Measurements from ENCODE around the gene HDDC3. TPM values are rescaled to one million over a fixed set of nuclear protein-coding genes. Genes with fewer than 3 reads are reported as not detected.
A peak's percentile ranks its signal among the peaks of the same experiment; 100 is the strongest.
"Not testable (repeated sequence)": the region's sequence is repeated elsewhere in the genome, so short reads cannot be mapped to it uniquely, and the experiment has no call there.

The HDDC3 gene
- total RNA-seq, 1 donor from 2014 or later: 9.4 TPM

DNA sequence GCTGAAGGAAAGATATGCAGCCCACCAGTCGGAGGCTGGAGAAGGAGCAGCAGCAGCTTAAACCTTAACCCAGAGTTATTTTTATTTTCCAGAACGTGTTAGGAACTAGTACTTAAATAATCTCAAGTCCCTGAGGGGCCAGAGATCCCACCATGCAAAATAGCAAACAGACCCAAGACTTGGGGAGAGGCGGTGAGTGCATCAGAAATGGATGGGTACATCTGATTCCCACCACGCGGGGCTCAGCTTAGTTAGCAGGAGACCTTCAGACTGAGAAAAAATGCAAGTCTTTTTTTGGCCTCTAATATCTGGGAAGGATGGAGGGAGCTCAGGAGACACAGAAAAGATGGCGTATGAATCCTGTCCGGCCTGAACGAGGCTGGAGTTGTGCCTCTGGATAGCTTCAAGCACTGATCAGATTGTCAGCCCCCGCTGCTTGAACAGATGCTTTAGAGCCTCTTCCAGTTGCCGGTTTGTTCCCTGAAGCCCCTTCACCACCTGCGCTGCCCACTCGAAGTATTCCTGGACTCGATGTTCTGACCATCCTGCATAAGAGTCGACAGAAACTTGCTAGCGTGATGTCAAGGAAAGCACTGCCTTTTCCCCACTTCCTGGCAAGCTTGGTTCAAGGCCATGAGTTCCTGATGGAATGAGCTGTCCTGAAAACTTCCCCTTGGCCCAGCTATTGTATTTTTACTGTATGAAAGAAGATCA, 1.3 kb downstream of the HDDC3 start:
- DNase-seq: no peak

DNA sequence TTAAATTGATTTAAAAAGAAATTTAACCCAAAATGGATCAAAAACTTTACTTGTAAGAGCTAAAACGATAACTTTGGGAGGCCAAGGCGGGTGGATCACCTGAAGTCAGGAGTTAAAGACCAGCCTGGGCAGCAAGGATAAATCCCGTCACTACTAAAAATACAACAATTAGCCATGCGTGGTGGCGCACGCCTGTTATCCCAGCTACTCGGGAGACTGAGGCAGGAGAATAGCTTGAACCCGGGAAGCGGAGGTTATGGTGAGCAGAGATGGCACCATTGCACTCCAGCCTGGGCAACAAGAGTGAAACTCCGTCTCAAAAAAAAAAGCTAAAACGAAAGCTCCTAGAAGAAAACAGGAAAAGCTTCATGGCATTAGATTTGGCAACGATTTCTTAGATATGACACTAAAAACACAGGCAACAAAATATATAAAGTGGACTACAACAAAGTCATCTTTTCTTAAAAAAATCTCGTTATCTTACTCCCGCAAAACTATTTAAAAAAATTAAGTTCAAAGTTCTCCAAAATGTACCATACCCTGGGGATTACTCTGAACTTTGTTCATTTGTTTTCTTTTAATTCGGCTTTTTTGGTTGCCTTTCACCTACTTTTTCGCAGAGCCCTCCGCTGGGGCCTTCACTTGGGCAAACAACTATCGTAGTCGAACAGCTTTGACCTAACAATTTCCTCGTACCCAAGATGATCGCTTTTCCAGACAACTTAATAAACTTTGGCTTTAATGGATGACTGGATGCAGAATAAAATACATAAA, 2.9 kb downstream of the HDDC3 start:
- DNase-seq: no peak

DNA sequence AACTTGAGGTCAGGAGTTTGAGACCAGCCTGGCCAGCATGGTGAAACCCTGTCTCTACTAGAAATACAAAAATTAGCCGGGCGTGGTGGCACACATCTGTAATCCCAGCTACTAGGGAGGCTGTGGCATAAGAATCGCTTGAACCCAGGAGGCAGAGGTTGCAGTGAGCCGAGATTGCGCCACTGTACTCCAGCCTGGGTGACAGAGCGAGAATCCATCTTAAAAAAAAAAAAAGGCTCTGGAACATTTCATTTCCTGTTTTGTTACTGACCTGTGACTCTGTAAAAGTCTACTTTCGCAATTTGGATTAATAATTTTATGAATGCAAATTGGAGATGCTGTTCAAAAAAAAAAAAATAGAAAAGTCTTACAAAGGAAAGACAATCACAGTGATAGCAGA, 4.2 kb downstream of the HDDC3 start:
- not testable (repeated sequence) for DNase-seq

DNA sequence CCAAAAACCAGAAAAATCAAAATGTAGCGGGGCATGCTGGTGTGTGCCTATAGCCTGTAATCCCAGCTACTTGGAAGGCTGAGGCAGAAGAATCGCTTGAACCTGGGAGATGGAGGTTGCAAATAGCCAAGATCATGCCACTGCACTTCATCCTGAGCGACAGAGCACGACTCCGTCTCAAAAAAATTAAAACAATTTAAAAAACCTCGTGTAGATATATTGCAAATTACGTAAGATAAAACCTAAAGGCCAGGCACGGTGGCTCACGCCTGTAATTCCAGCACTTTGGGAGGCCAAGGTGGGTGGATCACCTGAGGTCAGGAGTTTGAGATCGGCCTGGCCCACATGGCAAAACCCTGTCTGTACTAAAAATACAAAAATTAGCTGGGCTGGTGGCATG, 5.6 kb downstream of the HDDC3 start:
- DNase-seq: not testable (repeated sequence)

- no peak for DNase-seq
Observed at GRCh38 chr15:90924375-90924774, 8.0 kb downstream of the HDDC3 start.

- not testable (repeated sequence) for DNase-seq
Observed at GRCh38 chr15:90922712-90923322, 9.5 kb downstream of the HDDC3 start.

DNA sequence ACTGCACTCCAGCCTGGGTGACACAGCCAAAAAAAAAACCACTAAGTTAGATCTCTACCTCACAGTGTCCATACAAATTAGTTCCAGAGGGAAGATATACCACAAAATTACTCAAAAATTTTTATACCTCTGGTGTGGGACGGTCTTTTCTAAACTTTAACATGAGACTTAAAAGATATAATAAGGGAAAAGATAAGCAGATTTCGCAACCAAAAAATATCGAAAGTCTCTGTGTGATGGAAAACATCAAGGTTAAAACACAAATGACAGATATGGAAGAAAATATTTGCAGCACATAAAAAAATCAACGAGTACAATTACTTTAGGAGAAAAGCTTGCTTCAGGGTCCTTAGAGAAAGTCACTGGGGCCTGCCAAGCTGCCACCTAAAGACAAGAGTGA, 10.5 kb downstream of the HDDC3 start:
- no peak for DNase-seq

- DNase-seq: no peak
Observed at GRCh38 chr15:90918835-90919234, 13.5 kb downstream of the HDDC3 start.

GRCh38 chr15:90918034-90918788, 14.1 kb downstream of the HDDC3 start:
- no peak for DNase-seq

GRCh38 chr15:90917569-90917968, 14.8 kb downstream of the HDDC3 start:
- no peak for DNase-seq

DNA sequence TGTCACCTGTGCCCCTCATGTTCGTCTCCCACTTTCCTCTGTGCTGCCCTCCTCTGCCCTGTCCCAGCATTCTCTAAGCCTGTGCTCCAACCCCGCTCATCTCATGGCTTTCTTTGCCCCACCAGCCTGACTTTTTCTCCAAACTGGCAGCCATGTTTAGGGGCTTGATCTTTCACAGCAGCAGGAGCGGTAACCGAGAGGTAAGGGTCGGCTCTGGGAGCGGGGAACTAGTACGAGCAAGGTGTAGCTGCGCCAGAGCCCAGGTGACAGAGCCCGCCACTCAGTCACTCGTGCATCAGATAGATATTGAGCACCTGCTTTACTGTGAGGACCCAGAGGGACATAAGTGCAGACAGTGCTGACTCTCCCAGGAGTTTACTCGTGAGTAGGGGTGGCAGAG, 15.9 kb downstream of the HDDC3 start:
- no peak for DNase-seq

- no peak for DNase-seq
Observed at GRCh38 chr15:90915808-90916440, 16.4 kb downstream of the HDDC3 start.

DNA sequence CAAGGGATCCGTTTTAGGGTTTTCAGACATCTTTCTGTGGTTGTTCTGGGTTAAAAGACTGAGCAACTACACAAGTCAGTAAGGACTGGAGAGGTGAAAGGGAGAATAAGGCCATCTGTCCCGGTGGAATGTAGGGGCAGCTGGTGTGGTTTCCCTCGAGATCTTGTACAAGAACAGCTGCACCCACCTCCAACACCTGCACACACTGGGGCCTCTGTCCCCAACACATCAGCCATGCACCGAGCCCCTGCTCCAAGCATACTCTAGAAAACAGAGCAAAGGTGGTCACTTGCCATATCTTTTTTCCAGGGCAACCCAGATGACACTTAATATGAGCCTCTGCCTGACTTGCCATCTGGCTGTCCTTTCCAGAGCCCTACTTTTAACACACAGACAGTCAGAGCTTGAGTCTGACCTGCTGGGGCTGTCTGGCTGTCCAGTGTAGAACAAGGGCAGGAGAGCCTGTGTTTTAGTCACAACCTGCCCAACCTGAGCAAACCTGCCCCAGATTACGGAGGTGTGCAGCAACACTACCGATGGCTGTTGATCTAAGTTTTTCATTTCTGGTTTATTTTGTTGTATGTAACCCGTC, 17.0 kb downstream of the HDDC3 start:
- DNase-seq: peak; percentile 28

DNA sequence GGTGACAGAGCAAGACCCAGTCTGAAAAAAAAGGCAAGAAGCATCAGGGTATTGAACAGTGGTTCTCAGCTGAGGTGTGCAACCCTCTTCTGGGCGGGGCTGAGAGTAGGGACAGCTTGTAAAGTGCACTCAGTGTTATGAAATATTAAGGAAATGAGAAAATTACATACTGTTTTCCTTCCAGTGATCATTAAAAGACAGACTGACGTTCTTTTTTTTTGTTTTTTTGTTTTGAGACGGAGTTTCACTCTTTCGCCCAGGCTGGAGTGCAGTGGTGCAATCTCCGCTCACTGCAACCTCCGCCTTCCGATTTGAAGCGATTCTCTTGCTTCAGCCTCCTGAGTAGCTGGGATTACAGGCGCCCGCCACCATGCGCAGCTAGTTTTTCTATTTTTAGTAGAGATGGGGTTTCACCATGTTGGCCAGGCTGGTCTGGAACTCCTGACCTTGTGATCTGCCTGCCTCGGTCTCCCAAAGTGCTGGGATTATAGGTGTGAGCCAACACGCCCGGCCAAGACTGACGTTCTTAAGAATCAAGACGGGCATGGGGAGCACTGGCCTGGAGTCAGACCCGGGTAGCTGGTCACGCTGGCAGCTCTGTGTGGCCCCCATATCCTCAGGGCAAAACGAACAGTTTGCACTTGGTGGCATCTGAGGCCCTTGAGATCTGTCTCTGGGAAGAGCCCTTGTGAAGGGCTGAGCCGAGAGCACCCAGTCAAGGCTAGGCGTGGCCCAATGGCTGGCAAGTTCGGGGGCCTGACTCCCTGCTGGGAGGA, 17.9 kb downstream of the HDDC3 start:
- no peak for DNase-seq

DNA sequence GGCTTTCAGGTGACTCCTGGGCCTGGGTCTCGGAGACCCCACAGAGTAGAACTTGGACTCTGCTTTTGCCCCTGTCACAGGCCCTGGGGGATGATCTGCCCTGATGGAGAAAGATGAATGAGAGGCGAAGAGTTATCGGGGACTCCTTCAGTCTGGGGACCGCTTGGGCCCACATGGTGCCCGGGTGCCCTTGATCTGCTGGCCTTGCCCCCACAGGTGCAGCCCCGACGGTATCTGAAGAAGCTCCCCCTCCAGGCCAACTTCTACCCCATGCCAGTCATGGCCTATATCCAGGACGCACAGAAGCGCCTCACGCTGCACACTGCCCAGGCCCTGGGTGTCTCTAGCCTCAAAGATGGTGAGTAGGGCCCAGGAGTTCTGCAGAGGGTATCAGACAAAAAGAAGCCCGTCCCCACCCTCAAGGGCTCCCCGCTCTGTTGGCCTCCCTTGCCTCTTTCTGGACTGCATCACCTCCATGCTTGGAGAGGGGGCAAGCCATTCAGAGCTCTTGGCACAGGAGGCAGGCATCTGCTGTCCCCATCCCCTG, 18.9 kb downstream of the HDDC3 start:
- DNase-seq: no peak

- no peak for DNase-seq
Observed at GRCh38 chr15:90912770-90913075, 19.6 kb downstream of the HDDC3 start.

GRCh38 chr15:90911906-90912769, 20.2 kb downstream of the HDDC3 start:
- no peak for DNase-seq

GRCh38 chr15:90911302-90911623, 21.1 kb downstream of the HDDC3 start:
- DNase-seq: no peak

DNA sequence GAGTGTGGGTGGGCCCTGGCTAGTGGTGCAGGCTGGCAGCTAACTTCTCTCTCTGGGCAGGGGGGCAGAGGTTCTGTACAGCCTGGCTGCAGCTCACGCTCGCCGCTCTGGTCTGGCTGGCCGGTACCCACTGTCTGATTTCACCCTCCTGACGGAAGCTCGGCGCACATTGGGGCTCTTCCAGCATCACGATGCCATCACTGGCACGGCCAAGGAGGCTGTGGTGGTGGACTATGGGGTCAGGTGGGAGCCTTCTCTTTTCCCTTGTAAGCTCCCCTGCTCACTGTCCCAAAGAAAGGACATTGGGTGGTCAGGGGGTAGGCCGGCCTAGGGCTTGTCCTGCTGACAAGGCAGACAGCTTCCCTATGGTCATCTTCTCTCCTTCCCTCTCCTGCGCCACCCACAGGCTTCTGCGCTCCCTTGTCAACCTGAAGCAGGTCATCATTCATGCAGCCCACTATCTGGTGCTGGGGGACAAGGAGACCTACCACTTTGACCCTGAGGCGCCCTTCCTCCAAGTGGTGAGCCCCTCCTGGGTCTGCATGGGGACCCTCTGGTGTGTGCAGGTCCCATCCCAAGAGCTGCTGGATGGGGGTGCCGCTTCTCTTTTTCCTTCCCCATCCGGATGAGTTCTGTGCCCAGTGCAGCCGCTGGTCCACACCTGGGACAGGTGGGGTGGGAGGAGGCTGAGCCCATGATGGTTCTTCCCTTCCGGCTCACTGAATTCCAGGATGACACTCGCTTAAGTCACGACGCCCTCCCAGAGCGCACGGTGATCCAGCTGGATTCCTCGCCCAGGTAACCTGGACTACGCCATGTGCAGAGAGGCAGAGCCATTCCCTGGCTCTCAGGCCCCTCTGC, 21.7 kb downstream of the HDDC3 start:
- no peak for DNase-seq
